SK-N-SH treated with all-trans-retinoic acid at 6 μM for 48 hours (cell line): ENCODE measurements around the gene CCM2L.

Experiments used
- ATAC-seq: fragments of 200-7000 bp; cut with Tn5 transposase; 3 replicates; pipeline ENCODE4 v1.9.1; 2020; ENCODE audit warnings: mild to moderate bottlenecking, moderate library complexity
- ARNTL ChIP-seq: fragments of 450-650 bp; formaldehyde crosslinking; IDR thresholded peaks from 2 replicates; pipeline ENCODE4 v1.5.0; 2020; ENCODE audit warnings: low read depth, mild to moderate bottlenecking, moderate library complexity, borderline replicate concordance
- BACH2 ChIP-seq: fragments of 250-450 bp; sonication (Bioruptor Pico); IDR thresholded peaks from 2 replicates; pipeline ENCODE4 v1.9.0; 2021; ENCODE audit warnings: mild to moderate bottlenecking, borderline replicate concordance
- CREB5 ChIP-seq: fragments of 250-450 bp; sonication (Bioruptor Pico); IDR thresholded peaks from 2 replicates; pipeline ENCODE4 v1.5.1; 2020; ENCODE audit warnings: low read depth, mild to moderate bottlenecking, moderate library complexity
- CSDC2 ChIP-seq: fragments of 250-450 bp; sonication (Bioruptor Pico); IDR thresholded peaks from 2 replicates; pipeline ENCODE4 v1.5.0; 2020; ENCODE audit warnings: mild to moderate bottlenecking, moderate library complexity
- CSRNP3 ChIP-seq: fragments of 250-450 bp; sonication (Bioruptor Pico); IDR thresholded peaks from 2 replicates; pipeline ENCODE4 v1.5.1; 2021; ENCODE audit warnings: mild to moderate bottlenecking, moderate library complexity
- ESRRG ChIP-seq: fragments of 250-450 bp; sonication (Bioruptor Pico); IDR thresholded peaks from 2 replicates; pipeline ENCODE4 v1.6.1; 2021; ENCODE audit warnings: mild to moderate bottlenecking
- GLIS3 ChIP-seq: fragments of 250-450 bp; sonication (Bioruptor Pico); IDR thresholded peaks from 2 replicates; pipeline ENCODE4 v1.5.0; 2020; ENCODE audit warnings: mild to moderate bottlenecking, moderate library complexity
- ISL1 ChIP-seq: fragments of 250-450 bp; sonication (Bioruptor Pico); IDR thresholded peaks from 2 replicates; pipeline ENCODE4 v2.1.2; 2022; ENCODE audit warnings: mild to moderate bottlenecking, moderate library complexity
- OSR1 ChIP-seq: fragments of 250-450 bp; sonication (Bioruptor Pico); IDR thresholded peaks from 2 replicates; pipeline ENCODE4 v1.8.0; 2022; ENCODE audit warnings: moderate library complexity, mild to moderate bottlenecking, inconsistent platforms
- PATZ1 ChIP-seq: fragments of 250-450 bp; sonication (Bioruptor Pico); IDR thresholded peaks from 2 replicates; pipeline ENCODE4 v1.8.0; 2020; ENCODE audit warnings: mild to moderate bottlenecking, moderate library complexity, borderline replicate concordance
- POU6F1 ChIP-seq: fragments of 250-450 bp; sonication (Bioruptor Pico); IDR thresholded peaks from 2 replicates; pipeline ENCODE4 v1.8.0; 2021; ENCODE audit warnings: low read depth, mild to moderate bottlenecking, moderate library complexity, borderline replicate concordance
- PPARA ChIP-seq: fragments of 250-450 bp; sonication (Bioruptor Pico); IDR thresholded peaks from 2 replicates; pipeline ENCODE4 v1.5.0; 2020; ENCODE audit warnings: mild to moderate bottlenecking, borderline replicate concordance
- RARB ChIP-seq: fragments of 250-450 bp; sonication (Bioruptor Pico); IDR thresholded peaks from 2 replicates; pipeline ENCODE4 v1.8.0; 2021; ENCODE audit warnings: mild to moderate bottlenecking, moderate library complexity
- SNAI2 ChIP-seq: fragments of 250-450 bp; sonication (Bioruptor Pico); IDR thresholded peaks from 2 replicates; pipeline ENCODE4 v1.5.0; 2020; ENCODE audit warnings: mild to moderate bottlenecking, moderate library complexity
- TCF4 ChIP-seq: fragments of 250-450 bp; sonication (Bioruptor Pico); IDR thresholded peaks from 2 replicates; pipeline ENCODE4 v1.8.0; 2021; ENCODE audit warnings: mild to moderate bottlenecking, moderate library complexity, borderline replicate concordance
- TOX ChIP-seq: fragments of 250-450 bp; sonication (Bioruptor Pico); IDR thresholded peaks from 2 replicates; pipeline ENCODE4 v1.8.0; 2021; ENCODE audit warnings: mild to moderate bottlenecking, moderate library complexity, borderline replicate concordance
- TSHZ2 ChIP-seq: fragments of 250-450 bp; sonication (Bioruptor Pico); IDR thresholded peaks from 2 replicates; pipeline ENCODE4 v1.5.0; 2020; ENCODE audit warnings: mild to moderate bottlenecking, moderate library complexity
- ZFP3 ChIP-seq: fragments of 250-450 bp; sonication (Bioruptor Pico); IDR thresholded peaks from 2 replicates; pipeline ENCODE4 v1.5.0; 2020; ENCODE audit warnings: mild to moderate bottlenecking, moderate library complexity
- ZNF565 ChIP-seq: fragments of 450-650 bp; formaldehyde crosslinking; conservative IDR thresholded peaks from 2 replicates; pipeline ENCODE4 v1.5.0; 2020; ENCODE audit warnings: low read depth, mild to moderate bottlenecking, moderate library complexity
- ZNF70 ChIP-seq: fragments of 450-650 bp; formaldehyde crosslinking; IDR thresholded peaks from 2 replicates; pipeline ENCODE4 v1.5.0; 2020; ENCODE audit warnings: mild to moderate bottlenecking, moderate library complexity
- ZNF8 ChIP-seq: fragments of 450-650 bp; formaldehyde crosslinking; IDR thresholded peaks from 2 replicates; pipeline ENCODE4 v1.5.0; 2020; ENCODE audit warnings: mild to moderate bottlenecking, moderate library complexity

The CCM2L gene

GRCh38 chr20:32068174-32068573 lies 57.9 kb downstream of the CCM2L start:
- ATAC-seq, result no peak
- TF ChIP-seq ARNTL (CRISPR knock-in tag) (no peak), ESRRG (CRISPR knock-in tag) (no peak), GLIS3 (CRISPR knock-in tag) (no peak), TCF4 (CRISPR knock-in tag) (no peak), ZNF70 (CRISPR knock-in tag) (no peak), TSHZ2 (CRISPR knock-in tag) (no peak), PPARA (CRISPR knock-in tag) (no peak), CSDC2 (CRISPR knock-in tag) (no peak), ZNF565 (CRISPR knock-in tag) (no peak), CSRNP3 (CRISPR knock-in tag) (no peak), OSR1 (CRISPR knock-in tag) (no peak), RARB (CRISPR knock-in tag) (no peak), TOX (no peak), BACH2 (CRISPR knock-in tag) (no peak), PATZ1 (CRISPR knock-in tag) (no peak), SNAI2 (CRISPR knock-in tag) (no peak), ISL1 (no peak)

- ATAC-seq, result no peak
- TF ChIP-seq CREB5, result no peak
- no peak for TF ChIP-seq ZNF70 (CRISPR knock-in tag)
- TF ChIP-seq ZNF8, result no peak
- TF ChIP-seq POU6F1 (CRISPR knock-in tag), result no peak
- TF ChIP-seq OSR1 (CRISPR knock-in tag), result no peak
- no peak for TF ChIP-seq PPARA (CRISPR knock-in tag)
- TF ChIP-seq ISL1, result no peak
- TF ChIP-seq ZFP3 (CRISPR knock-in tag), result no peak
- TF ChIP-seq ESRRG (CRISPR knock-in tag), result no peak
- no peak for TF ChIP-seq SNAI2 (CRISPR knock-in tag)
- no peak for TF ChIP-seq ZNF565 (CRISPR knock-in tag)
- no peak for TF ChIP-seq BACH2 (CRISPR knock-in tag)
- TF ChIP-seq CSDC2 (CRISPR knock-in tag), result no peak
Observed at GRCh38 chr20:32069711-32070110, 59.5 kb downstream of the CCM2L start.

- no peak for ATAC-seq
- TF ChIP-seq TSHZ2 (CRISPR knock-in tag), result no peak
- no peak for TF ChIP-seq ZFP3 (CRISPR knock-in tag)
- no peak for TF ChIP-seq CREB5
- TF ChIP-seq GLIS3 (CRISPR knock-in tag), result no peak
- TF ChIP-seq ISL1, result no peak
- no peak for TF ChIP-seq PATZ1 (CRISPR knock-in tag)
- no peak for TF ChIP-seq RARB (CRISPR knock-in tag)
- TF ChIP-seq ARNTL (CRISPR knock-in tag), result no peak
- no peak for TF ChIP-seq SNAI2 (CRISPR knock-in tag)
Observed at GRCh38 chr20:32070282-32070681, 60.0 kb downstream of the CCM2L start.
